Epithelial cell of proximal tubule (primary cell): ENCODE measurements around the gene PI4K2B. TPM values are rescaled to one million over a fixed set of nuclear protein-coding genes. Genes with fewer than 3 reads are reported as not detected.

Source experiments
- DNase-seq: peaks from one replicate; pipeline ENCODE4 v3.0.0-alpha.2; 2011; ENCODE audit warnings: low read depth
- H3K4me3 ChIP-seq: 2 replicates; pipeline ENCODE4 v1.5.1; 2011; ENCODE audit warnings: low read depth, mild to moderate bottlenecking, low read length
- total RNA-seq: library from RNA; depleted of rRNA; stranded (reverse); fragments of >200 nt; gene quantifications from 2 replicates; pipeline ENCODE4 v1.2.3, GENCODE V29; 2015
- TF ChIP-seq, protein P1 (sequence below): conservative IDR thresholded peaks from 2 replicates; pipeline ENCODE4 v1.5.1; 2012; ENCODE audit warnings: low read depth, mild to moderate bottlenecking, low read length

PI4K2B gene
- total RNA-seq, 1 donor from 2014 or later = 27.4 TPM

DNA sequence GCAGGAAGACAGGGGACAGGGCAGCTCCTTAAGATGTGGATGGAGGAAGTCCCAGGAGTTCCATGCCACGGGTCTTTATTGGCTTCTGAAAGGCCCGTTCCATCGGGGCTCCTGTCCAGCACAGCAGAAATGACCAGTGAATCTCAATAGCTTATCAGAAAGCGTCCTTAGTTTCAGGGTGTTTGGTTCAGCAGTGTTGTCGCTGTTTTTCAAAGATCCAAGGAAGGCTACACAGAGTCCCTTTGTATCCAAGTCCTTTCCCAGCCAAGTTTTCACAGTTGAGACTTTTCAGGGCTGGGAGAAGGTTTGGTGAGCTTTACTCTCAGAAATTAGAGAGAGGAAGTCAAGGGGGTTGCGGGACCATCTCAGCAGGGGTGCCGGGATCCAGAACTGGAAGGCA is 73.8 kb downstream of the PI4K2B start:
- no peak for DNase-seq
- TF ChIP-seq, protein P1, sequence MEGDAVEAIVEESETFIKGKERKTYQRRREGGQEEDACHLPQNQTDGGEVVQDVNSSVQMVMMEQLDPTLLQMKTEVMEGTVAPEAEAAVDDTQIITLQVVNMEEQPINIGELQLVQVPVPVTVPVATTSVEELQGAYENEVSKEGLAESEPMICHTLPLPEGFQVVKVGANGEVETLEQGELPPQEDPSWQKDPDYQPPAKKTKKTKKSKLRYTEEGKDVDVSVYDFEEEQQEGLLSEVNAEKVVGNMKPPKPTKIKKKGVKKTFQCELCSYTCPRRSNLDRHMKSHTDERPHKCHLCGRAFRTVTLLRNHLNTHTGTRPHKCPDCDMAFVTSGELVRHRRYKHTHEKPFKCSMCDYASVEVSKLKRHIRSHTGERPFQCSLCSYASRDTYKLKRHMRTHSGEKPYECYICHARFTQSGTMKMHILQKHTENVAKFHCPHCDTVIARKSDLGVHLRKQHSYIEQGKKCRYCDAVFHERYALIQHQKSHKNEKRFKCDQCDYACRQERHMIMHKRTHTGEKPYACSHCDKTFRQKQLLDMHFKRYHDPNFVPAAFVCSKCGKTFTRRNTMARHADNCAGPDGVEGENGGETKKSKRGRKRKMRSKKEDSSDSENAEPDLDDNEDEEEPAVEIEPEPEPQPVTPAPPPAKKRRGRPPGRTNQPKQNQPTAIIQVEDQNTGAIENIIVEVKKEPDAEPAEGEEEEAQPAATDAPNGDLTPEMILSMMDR = no peak
- H3K4me3 ChIP-seq = no peak overlapping the region

DNA sequence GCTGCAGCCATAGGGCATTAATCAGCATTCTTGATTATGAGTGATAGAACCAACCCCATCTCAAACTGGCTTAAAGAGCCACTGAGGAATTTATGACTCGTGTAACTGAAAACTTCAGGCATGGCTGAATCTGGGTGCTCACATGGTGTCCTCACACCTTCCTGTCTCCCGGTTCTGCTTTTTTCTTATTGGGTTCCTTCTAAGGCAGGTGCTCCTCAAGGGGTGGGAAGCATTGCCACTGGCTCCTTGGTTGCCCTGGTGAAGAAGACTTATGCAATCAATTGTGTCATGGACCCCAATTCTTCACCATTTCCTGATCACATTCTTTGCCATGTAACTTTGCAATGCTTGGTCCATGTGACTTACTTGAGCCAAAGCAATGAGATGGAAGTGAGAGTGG is 74.5 kb downstream of the PI4K2B start:
- TF ChIP-seq, protein P1 = no peak
- H3K4me3 ChIP-seq = no peak overlapping the region
- DNase-seq = no peak

DNA sequence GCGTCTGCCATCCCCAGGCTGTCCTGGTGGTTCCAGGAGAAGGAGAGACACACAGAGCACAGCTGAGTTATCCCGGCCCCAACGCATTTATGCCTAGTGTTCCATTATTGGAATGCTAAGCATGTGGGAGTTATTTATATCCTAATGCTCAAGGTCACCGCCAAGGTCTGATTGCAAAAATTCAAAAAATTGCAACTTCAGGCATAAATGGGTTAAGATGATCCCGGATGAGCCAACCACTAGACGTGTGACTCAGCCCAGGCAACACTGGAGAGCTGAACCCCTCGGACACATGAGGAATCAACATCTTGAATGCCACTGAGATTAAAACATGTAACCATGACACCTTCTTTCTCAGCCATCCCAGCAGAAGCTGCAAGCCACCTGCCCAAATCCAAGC is 74.9 kb downstream of the PI4K2B start:
- H3K4me3 ChIP-seq = no peak overlapping the region
- no peak for DNase-seq
- TF ChIP-seq, protein P1 = no peak

DNA sequence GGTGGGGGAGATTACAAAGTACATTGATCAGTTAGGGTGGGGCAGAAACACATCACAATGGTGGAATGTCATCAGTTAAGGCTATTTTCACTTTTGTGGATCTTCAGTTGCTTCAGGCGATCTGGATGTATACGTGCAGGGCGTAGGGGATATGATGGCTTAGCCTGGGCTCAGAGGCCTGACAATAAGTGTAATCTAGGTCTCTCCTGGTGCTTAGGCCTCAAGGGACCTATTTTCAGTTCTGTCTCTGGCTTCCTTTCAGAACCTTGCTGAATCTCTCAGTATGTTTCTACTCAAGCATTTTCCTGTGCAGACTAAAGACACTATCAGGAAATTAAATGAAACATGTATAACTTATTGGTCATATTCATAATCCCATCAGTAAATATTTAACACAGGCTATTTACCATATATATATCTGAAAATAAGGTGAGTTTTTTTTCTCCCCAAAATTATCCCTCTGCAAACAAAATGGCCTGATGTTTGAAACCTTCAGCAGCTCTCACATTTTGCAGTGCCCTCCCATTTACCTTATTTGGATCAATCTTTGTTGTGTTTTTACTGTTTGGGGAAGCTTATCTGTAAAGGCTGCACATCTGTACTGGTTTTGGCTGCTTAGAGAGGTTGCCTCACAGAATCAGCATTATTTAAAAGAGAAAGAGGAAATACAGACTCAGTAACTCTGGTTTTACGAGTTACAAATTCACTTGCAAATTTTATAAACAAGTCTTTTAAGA is 76.4 kb downstream of the PI4K2B start:
- H3K4me3 ChIP-seq = no peak overlapping the region
- DNase-seq = no peak
- TF ChIP-seq, protein P1 = no peak

DNA sequence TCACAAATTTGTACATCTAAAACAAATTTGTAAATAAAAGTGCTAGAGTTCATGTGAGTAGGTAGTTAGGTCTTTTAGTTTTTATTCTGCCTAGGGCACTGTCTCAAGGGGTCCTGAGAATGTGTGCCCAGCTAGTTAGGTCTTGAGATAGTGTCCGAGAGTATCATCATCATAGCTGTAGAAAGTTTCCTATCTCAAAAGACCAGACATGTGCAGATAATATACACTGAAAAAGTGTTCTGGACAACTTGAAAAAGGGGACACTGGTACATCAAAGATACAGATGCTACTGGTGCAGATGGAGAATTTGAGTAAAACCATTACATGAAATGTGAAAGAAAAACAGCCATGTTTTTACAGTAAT is 77.0 kb downstream of the PI4K2B start:
- TF ChIP-seq, protein P1 = no peak
- DNase-seq = no peak
- H3K4me3 ChIP-seq = no peak overlapping the region

DNA sequence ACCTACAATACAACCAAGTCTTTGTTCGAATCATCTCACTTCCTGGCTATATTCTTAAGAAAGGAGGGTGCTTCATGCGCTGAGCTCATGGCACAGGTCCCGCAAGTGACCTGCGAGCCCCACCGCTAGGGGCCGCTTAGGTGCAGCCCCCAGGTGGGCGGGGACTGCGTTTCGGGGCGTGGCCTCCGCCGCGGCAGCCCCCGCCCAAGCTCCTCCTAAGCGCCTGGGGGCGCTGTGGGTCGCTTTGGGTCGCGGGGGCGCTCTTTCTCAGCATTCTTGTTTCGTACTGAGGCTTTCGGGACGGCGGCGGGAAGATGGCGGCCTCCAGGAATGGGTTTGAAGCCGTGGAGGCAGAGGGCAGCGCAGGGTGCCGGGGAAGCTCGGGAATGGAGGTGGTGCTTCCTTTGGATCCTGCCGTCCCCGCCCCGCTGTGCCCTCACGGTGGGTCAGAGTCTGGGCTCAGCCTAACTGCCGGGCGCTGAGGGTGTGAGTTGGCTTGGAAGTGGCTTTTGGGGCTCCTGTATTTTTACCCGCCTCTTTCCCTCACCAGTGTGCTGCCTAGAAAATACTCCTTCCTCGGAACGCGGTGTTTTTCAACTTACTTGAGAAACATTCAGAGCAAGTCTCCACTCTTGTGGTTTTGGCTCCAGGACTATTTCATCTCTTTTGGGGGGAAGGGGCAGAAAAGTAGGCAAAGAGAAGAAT is 78.8 kb downstream of the PI4K2B start, which contains the start of gene ZCCHC4:
Gene ZCCHC4, plus strand, starts transcription at position 279 of the 705 bp plus-strand sequence. Its CDS starts 36 bp downstream, at position 315.
- TF ChIP-seq, protein P1 = peak; percentile 99
- H3K4me3 ChIP-seq = peak within 1 kb of the TSS; percentile 74
- DNase-seq = no peak
